H1 (cell line): Measurements from ENCODE around the gene RNF208. TPM values are rescaled to one million over a fixed set of nuclear protein-coding genes. Genes with fewer than 3 reads are reported as not detected.

ENCODE experiments used
- ASH2L ChIP-seq: fragments of 200-600, 300-600 bp; sonication (generic); IDR thresholded peaks from one replicate; pipeline ENCODE4 v1.7.1; 2017; ENCODE audit warnings: low read length
- CHD7 ChIP-seq: fragments of 300-600 bp; sonication (generic); IDR thresholded peaks from 2 replicates; pipeline ENCODE4 v1.7.1; 2012; ENCODE audit warnings: low read length, moderate library complexity, mild to moderate bottlenecking, inconsistent platforms; ENCODE audit not compliant: insufficient replicate concordance
- EZH2 ChIP-seq: fragments of 200-600 bp; sonication (generic); IDR thresholded peaks from 2 replicates; pipeline ENCODE4 v1.7.1; 2012; ENCODE audit warnings: low read depth, mild to moderate bottlenecking, moderate library complexity, low read length, inconsistent platforms; ENCODE audit not compliant: severe bottlenecking
- KDM4A ChIP-seq: IDR thresholded peaks from one replicate; pipeline ENCODE4 v1.7.1; 2012; ENCODE audit warnings: low read depth, mild to moderate bottlenecking, moderate library complexity, low read length, inconsistent platforms; ENCODE audit not compliant: severe bottlenecking
- POLR2AphosphoS5 ChIP-seq: IDR thresholded peaks from 2 replicates; pipeline ENCODE4 v1.6.1; 2011; ENCODE audit warnings: low read depth, low read length
- SIX5 ChIP-seq: IDR thresholded peaks from 2 replicates; pipeline ENCODE4 v1.6.1; 2011; ENCODE audit warnings: mild to moderate bottlenecking, low read depth, low read length
- SRF ChIP-seq: IDR thresholded peaks from 2 replicates; pipeline ENCODE4 v1.6.1; 2011; ENCODE audit warnings: mild to moderate bottlenecking, low read depth, low read length, moderate library complexity
- TAF1 ChIP-seq: IDR thresholded peaks from 2 replicates; pipeline ENCODE4 v1.6.1; 2011; ENCODE audit warnings: mild to moderate bottlenecking, low read depth, low read length
- polyA plus RNA-seq, 7 experiments: library from polyadenylated mRNA; depleted of rRNA in 3 of 7; stranded (reverse) in 5 of 7; unstranded in 2 of 7; fragments of >200 nt in 5 of 7; fragments of 200-250 nt in 2 of 7; gene quantifications; 1 replicate in 5 of 7; 2 replicates in 1 of 7; 4 replicates in 1 of 7; pipeline versions ENCODE4 v1.2.1 to v1.2.3, GENCODE V29; 2011 to 2013; ENCODE audit warnings: missing spikeins in 2 of 7, mixed read lengths in 2 of 7
- total RNA-seq: library from RNA; stranded (reverse); fragmentation: NEBNext Ultra II Directional; extraction: Animal tissue kit (Norgen Biotek cat#: 25700); gene quantifications from 2 replicates; pipeline ENCODE4 v1.2.1, GENCODE V29; 2021

RNF208 gene
- total and polyA plus RNA-seq, 2 of the 8 experiments (the other 6 are each of a cell fraction or from before 2014, with no cell fraction given), result 2.7 to 7.7 TPM

- TF ChIP-seq CHD7, result no peak
- no peak for TF ChIP-seq SRF
- no peak for TF ChIP-seq KDM4A
- TF ChIP-seq SIX5, result no peak
- TF ChIP-seq ASH2L, result no peak
- peak; percentile 87 for TF ChIP-seq POLR2AphosphoS5
- no peak for TF ChIP-seq TAF1
- no peak for TF ChIP-seq EZH2
These were observed 21.8 kb upstream of the RNF208 start (continued) for GRCh38 chr9:137243626-137244485.
